CD4-positive, alpha-beta T cell (primary cell): ENCODE measurements around the gene KLC3. TPM values are rescaled to one million over a fixed set of nuclear protein-coding genes. Genes with fewer than 3 reads are reported as not detected.

Experiments used
- ATAC-seq: fragments of 200-7000 bp; cut with Tn5 transposase; one replicate; pipeline ENCODE4 v1.10.0; 2022; ENCODE audit warnings: mild to moderate bottlenecking; ENCODE audit not compliant: poor library complexity
- CTCF ChIA-PET: fragments of 350-600 bp; sonication (Branson Sonifier 250); formaldehyde crosslinking; loops from one replicate; lab custom pipeline; 2021; ENCODE audit warnings: antibody characterized with exemption, inconsistent platforms; lab: Charles Lee
- POLR2A ChIA-PET: fragments of 350-600 bp; sonication (Branson Sonifier 250); formaldehyde crosslinking; loops from one replicate; lab custom pipeline; 2021; ENCODE audit warnings: antibody characterized with exemption, inconsistent platforms; lab: Charles Lee
- DNase-seq, 14 experiments: peaks; one replicate each; pipeline ENCODE4 v3.0.0-alpha.2; 2013 to 2020; ENCODE audit warnings: mixed read lengths in 2 of 14
- H3K27ac ChIP-seq, 2 donors: one replicate each; pipeline versions ENCODE4 v1.5.1 to v1.7.0; 2013; ENCODE audit warnings: low read length in 2 of 2, low read depth in 1 of 2, mild to moderate bottlenecking in 1 of 2
- H3K27me3 ChIP-seq, 2 experiments: 1 replicate in 1 of 2; 2 replicates in 1 of 2; pipeline versions ENCODE4 v1.6.1 to v1.7.0; 2013; ENCODE audit warnings: low read length in 2 of 2, control low read depth in 1 of 2, mild to moderate bottlenecking in 1 of 2, moderate library complexity in 1 of 2; ENCODE audit not compliant: insufficient read depth in 2 of 2, control insufficient read depth in 1 of 2
- H3K36me3 ChIP-seq: one replicate; pipeline ENCODE4 v1.6.1; 2013; ENCODE audit warnings: low read length, control low read depth; ENCODE audit not compliant: insufficient read depth
- H3K4me1 ChIP-seq: one replicate; pipeline ENCODE4 v1.6.1; 2013; ENCODE audit warnings: low read length, control low read depth; ENCODE audit not compliant: insufficient read depth
- H3K4me3 ChIP-seq: one replicate; pipeline ENCODE4 v1.5.1; 2013; ENCODE audit warnings: mild to moderate bottlenecking, low read length, moderate library complexity
- H3K9me3 ChIP-seq, 2 experiments: 1 replicate in 1 of 2; 2 replicates in 1 of 2; pipeline versions ENCODE4 v1.6.1 to v1.7.0; 2013; ENCODE audit warnings: low read length in 2 of 2, mild to moderate bottlenecking in 2 of 2, control low read depth in 1 of 2, moderate library complexity in 1 of 2; ENCODE audit not compliant: control insufficient read depth in 1 of 2, insufficient read depth in 1 of 2
- H3K27ac Mint-ChIP-seq: one replicate; pipeline ENCODE4 v1.8.0; 2020; ENCODE audit warnings: mixed read lengths
- H3K27me3 Mint-ChIP-seq: one replicate; pipeline ENCODE4 v1.8.0; 2021; ENCODE audit warnings: mixed read lengths
- H3K36me3 Mint-ChIP-seq: one replicate; pipeline ENCODE4 v1.8.0; 2021; ENCODE audit warnings: low read depth, mixed read lengths
- H3K4me1 Mint-ChIP-seq: one replicate; pipeline ENCODE4 v1.8.0; 2021; ENCODE audit warnings: low read depth, mixed read lengths
- H3K4me3 Mint-ChIP-seq: one replicate; pipeline ENCODE4 v1.8.0; 2020; ENCODE audit warnings: mild to moderate bottlenecking, mixed read lengths
- H3K9me3 Mint-ChIP-seq: one replicate; pipeline ENCODE4 v1.8.0; 2020; ENCODE audit warnings: mixed read lengths
- CTCF ChIP-seq: fragments of 200-600 bp; IDR thresholded peaks from one replicate; pipeline ENCODE4 v1.8.0; 2022; ENCODE audit warnings: antibody characterized with exemption, mild to moderate bottlenecking
- intact Hi-C, 2 experiments: fragments of 100-400 bp; cut with DNase I in 1 of 2; cut with micrococcal nuclease in 1 of 2; formaldehyde crosslinking; loops; one replicate each; pipeline versions ENCODE4 v1.15.1 to v1.9.0; 2023 to 2025; cut with DNase I, micrococcal nuclease
- total RNA-seq, 174 experiments: library from RNA in 2 of 174; stranded (reverse) in 2 of 174; gene quantifications; one replicate each; pipeline ENCODE4 v1.2.3 and lab custom pipeline; 2021 to 2026

The KLC3 gene
- total RNA-seq, 2 experiments from 2014 or later: not detected

- ATAC-seq (no peak), DNase-seq (no peak)
- CTCF ChIA-PET: interaction anchor here (1.0 kb wide), 1 partner anchor 134 kb away, joined by 3 read pairs; no protein-coding TSS in a partner anchor
- no peaks in the 10 kb centered on the region for H3K27me3 Mint-ChIP-seq
- Histone ChIP-seq H3K4me1 (no peaks in the 10 kb centered on the region), H3K27ac (no peak overlapping the region), H3K36me3 (peaks cover 22% of the 10 kb centered on the region), H3K4me3 (no peak overlapping the region), H3K9me3 (peaks cover 0 to 9% of the 10 kb centered on the region in 2 experiments), H3K27me3 (peaks cover 0 to 4% of the 10 kb centered on the region in 2 experiments)
- no peaks in the 10 kb centered on the region for H3K9me3 Mint-ChIP-seq
- TF ChIP-seq CTCF: no peak
- peaks cover 27% of the 10 kb centered on the region for H3K36me3 Mint-ChIP-seq
- POLR2A ChIA-PET: no interaction called here
- intact Hi-C loops: no loop called here
- no peak overlapping the region for H3K4me3 Mint-ChIP-seq
- H3K4me1 Mint-ChIP-seq: no peaks in the 10 kb centered on the region
- no peak overlapping the region for H3K27ac Mint-ChIP-seq
Observed at GRCh38 chr19:45351401-45351952, 10.9 kb downstream of the KLC3 start.

GRCh38 chr19:45352062-45352461, 11.5 kb downstream of the KLC3 start:
- Histone ChIP-seq H3K4me3 (no peak overlapping the region), H3K4me1 (no peaks in the 10 kb centered on the region), H3K9me3 (peaks cover 0 to 6% of the 10 kb centered on the region in 2 experiments), H3K36me3 (peaks cover 22% of the 10 kb centered on the region), H3K27ac (no peak overlapping the region), H3K27me3 (no peaks in the 10 kb centered on the region)
- Mint-ChIP-seq H3K4me3 (no peak overlapping the region), H3K27me3 (no peaks in the 10 kb centered on the region), H3K36me3 (peaks cover 30% of the 10 kb centered on the region), H3K4me1 (no peaks in the 10 kb centered on the region), H3K9me3 (no peaks in the 10 kb centered on the region), H3K27ac (no peak overlapping the region)
- intact Hi-C loops: no loop called here
- DNase-seq (no peak), ATAC-seq (no peak)
- no peak for TF ChIP-seq CTCF
- ChIA-PET CTCF (interaction anchor here (1.0 kb wide), 1 partner anchor 133 kb away, joined by 3 read pairs; no protein-coding TSS in a partner anchor), POLR2A (no interaction called here)

- intact Hi-C loops: no loop called here
- no peak overlapping the region for H3K4me3 ChIP-seq
- Mint-ChIP-seq H3K27me3 (no peaks in the 10 kb centered on the region), H3K4me3 (no peak overlapping the region), H3K27ac (no peak overlapping the region), H3K9me3 (no peaks in the 10 kb centered on the region), H3K36me3 (peaks cover 30% of the 10 kb centered on the region), H3K4me1 (no peaks in the 10 kb centered on the region)
- H3K27me3 ChIP-seq: no peaks in the 10 kb centered on the region
- ATAC-seq (no peak), DNase-seq (no peak)
- no peak for TF ChIP-seq CTCF
- peaks cover 0 to 6% of the 10 kb centered on the region in 2 experiments for H3K9me3 ChIP-seq
- H3K4me1 ChIP-seq: no peaks in the 10 kb centered on the region
- H3K27ac ChIP-seq: no peak overlapping the region
- ChIA-PET CTCF (interaction anchor here (1.0 kb wide), 1 partner anchor 133 kb away, joined by 3 read pairs; no protein-coding TSS in a partner anchor), POLR2A (no interaction called here)
- peaks cover 22% of the 10 kb centered on the region for H3K36me3 ChIP-seq
Observed at GRCh38 chr19:45352471-45352870, 11.9 kb downstream of the KLC3 start.
